Gastroesophageal sphincter (tissue), 3 donors: ENCODE data around the gene ARHGEF16.

Source experiments
- CTCF ChIP-seq, 4 experiments: fragments of 200-600 bp in 2 of 4; fragments of 450-650 bp in 2 of 4; sonication (generic) in 1 of 4; IDR thresholded peaks; one replicate each; pipeline ENCODE4 v1.5.1; 2017 to 2019; ENCODE audit warnings: antibody characterized with exemption in 4 of 4, mild to moderate bottlenecking in 2 of 4, moderate library complexity in 2 of 4
- EP300 ChIP-seq: sonication (generic); formaldehyde crosslinking; IDR thresholded peaks from one replicate; pipeline ENCODE4 v1.6.1; 2017; ENCODE audit warnings: antibody characterized with exemption, mild to moderate bottlenecking
- POLR2A ChIP-seq, 2 donors: fragments of 450-650 bp; IDR thresholded peaks; one replicate each; pipeline ENCODE4 v1.6.1; 2017; ENCODE audit warnings: antibody characterized with exemption in 2 of 2, mild to moderate bottlenecking in 2 of 2, moderate library complexity in 1 of 2

- TF ChIP-seq CTCF (IDR thresholded peaks at IDR 0.05), result no peak
- TF ChIP-seq POLR2A (IDR thresholded peaks at IDR 0.05), result no peak
- TF ChIP-seq EP300, result no peak
Observed at GRCh38 chr1:3443807-3444206, 10.7 kb upstream of the ARHGEF16 start.
